GM12878 (cell line): ENCODE measurements around the gene LRRTM3.

Experiments used
- EP300 ChIP-seq, 2 experiments: fragments of 150-350 bp in 1 of 2; IDR thresholded peaks; 2 replicates each; pipeline ENCODE4 v1.6.1; 2011 to 2012; ENCODE audit warnings: low read depth in 2 of 2, low read length in 2 of 2, borderline replicate concordance in 1 of 2, improper control_type of control experiment in 1 of 2, inconsistent platforms in 1 of 2; ENCODE audit not compliant: control insufficient read depth in 1 of 2
- FOXM1 ChIP-seq: IDR thresholded peaks from 2 replicates; pipeline ENCODE4 v1.6.1; 2012; ENCODE audit warnings: low read depth, mild to moderate bottlenecking, inconsistent platforms, low read length, moderate library complexity
- SP1 ChIP-seq: IDR thresholded peaks from one replicate; pipeline ENCODE4 v1.6.1; 2011; ENCODE audit warnings: low read depth, low read length
- TCF12 ChIP-seq: IDR thresholded peaks from 2 replicates; pipeline ENCODE4 v1.6.1; 2011; ENCODE audit warnings: low read depth, mild to moderate bottlenecking, low read length
- YY1 ChIP-seq: IDR thresholded peaks from 2 replicates; pipeline ENCODE4 v1.6.1; 2011; ENCODE audit warnings: low read depth, mild to moderate bottlenecking, low read length
- TF ChIP-seq, protein P1 (sequence below): fragments of 450-650 bp; conservative IDR thresholded peaks from 2 replicates; pipeline ENCODE4 v1.6.1; 2017; ENCODE audit warnings: mild to moderate bottlenecking, moderate library complexity
- TF ChIP-seq, protein P2 (sequence below), 3 experiments: IDR thresholded peaks in 2 of 3; conservative IDR thresholded peaks in 1 of 3; 2 replicates each; pipeline ENCODE4 v1.5.1; 2011; ENCODE audit warnings: low read depth in 3 of 3, low read length in 3 of 3, mild to moderate bottlenecking in 3 of 3, control low read depth in 2 of 3, moderate library complexity in 2 of 3, inconsistent platforms in 1 of 3, mixed read lengths in 1 of 3; ENCODE audit not compliant: control insufficient read depth in 2 of 3, insufficient read depth in 1 of 3; ENCODE audit errors: extremely low read depth in 1 of 3

DNA sequence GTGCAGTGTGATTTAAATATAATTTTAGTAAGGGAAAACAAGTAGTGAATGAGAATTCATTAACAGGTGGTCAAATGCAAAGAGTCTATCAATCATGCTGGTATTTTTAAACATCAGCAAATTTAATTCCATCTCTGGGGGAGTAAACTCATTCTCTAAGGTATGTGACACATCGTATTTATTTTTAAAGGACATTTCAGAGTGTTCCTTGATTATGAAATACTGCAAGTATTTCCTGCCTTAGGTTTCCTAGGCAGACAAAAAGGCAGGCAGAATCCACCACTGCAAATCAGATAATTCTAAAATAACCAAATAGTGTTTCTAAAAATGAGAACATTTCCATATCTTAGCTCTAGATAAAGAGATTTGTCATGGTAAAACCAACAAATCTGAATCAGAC, 193.8 kb downstream of the LRRTM3 start:
- TF ChIP-seq, protein P1, sequence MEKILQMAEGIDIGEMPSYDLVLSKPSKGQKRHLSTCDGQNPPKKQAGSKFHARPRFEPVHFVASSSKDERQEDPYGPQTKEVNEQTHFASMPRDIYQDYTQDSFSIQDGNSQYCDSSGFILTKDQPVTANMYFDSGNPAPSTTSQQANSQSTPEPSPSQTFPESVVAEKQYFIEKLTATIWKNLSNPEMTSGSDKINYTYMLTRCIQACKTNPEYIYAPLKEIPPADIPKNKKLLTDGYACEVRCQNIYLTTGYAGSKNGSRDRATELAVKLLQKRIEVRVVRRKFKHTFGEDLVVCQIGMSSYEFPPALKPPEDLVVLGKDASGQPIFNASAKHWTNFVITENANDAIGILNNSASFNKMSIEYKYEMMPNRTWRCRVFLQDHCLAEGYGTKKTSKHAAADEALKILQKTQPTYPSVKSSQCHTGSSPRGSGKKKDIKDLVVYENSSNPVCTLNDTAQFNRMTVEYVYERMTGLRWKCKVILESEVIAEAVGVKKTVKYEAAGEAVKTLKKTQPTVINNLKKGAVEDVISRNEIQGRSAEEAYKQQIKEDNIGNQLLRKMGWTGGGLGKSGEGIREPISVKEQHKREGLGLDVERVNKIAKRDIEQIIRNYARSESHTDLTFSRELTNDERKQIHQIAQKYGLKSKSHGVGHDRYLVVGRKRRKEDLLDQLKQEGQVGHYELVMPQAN = no peak
- TF ChIP-seq FOXM1 = no peak
- no peak for TF ChIP-seq SP1
- TF ChIP-seq TCF12 = no peak
- no peak for TF ChIP-seq YY1
- TF ChIP-seq, protein P2, sequence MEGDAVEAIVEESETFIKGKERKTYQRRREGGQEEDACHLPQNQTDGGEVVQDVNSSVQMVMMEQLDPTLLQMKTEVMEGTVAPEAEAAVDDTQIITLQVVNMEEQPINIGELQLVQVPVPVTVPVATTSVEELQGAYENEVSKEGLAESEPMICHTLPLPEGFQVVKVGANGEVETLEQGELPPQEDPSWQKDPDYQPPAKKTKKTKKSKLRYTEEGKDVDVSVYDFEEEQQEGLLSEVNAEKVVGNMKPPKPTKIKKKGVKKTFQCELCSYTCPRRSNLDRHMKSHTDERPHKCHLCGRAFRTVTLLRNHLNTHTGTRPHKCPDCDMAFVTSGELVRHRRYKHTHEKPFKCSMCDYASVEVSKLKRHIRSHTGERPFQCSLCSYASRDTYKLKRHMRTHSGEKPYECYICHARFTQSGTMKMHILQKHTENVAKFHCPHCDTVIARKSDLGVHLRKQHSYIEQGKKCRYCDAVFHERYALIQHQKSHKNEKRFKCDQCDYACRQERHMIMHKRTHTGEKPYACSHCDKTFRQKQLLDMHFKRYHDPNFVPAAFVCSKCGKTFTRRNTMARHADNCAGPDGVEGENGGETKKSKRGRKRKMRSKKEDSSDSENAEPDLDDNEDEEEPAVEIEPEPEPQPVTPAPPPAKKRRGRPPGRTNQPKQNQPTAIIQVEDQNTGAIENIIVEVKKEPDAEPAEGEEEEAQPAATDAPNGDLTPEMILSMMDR (IDR thresholded peaks at IDR 0.05 in 2 of 3, conservative IDR thresholded peaks at IDR 0.05 in 1 of 3; ENCODE audit: control insufficient read depth in 2 of 3, extremely low read depth in 1 of 3, insufficient read depth in 1 of 3, low read depth in 3 of 3, low read length in 3 of 3) = no peak
- TF ChIP-seq EP300 (IDR thresholded peaks at IDR 0.05; ENCODE audit: borderline replicate concordance in 1 of 2, control insufficient read depth in 1 of 2, low read depth in 2 of 2, low read length in 2 of 2) = no peak
